ENCODE data around the gene TATDN3. TPM values are rescaled to one million over a fixed set of nuclear protein-coding genes. Genes with fewer than 3 reads are reported as not detected.
A peak's percentile ranks its signal among the peaks of the same experiment; 100 is the strongest.

TATDN3 gene
- total and polyA plus RNA-seq, 2 of the 8 experiments (the other 6 are each of a cell fraction or from before 2014, with no cell fraction given) = 6.9 to 19.4 TPM

- peaks cover 0 to 5% of the 10 kb centered on the region in 2 experiments for H4K20me1 ChIP-seq (replicated peaks in 1 of 2; ENCODE audit: control insufficient read depth in 1 of 2, insufficient read depth in 2 of 2, low read length in 2 of 2)
- POLR2A ChIA-PET (ENCODE audit: partially characterized antibody) = interaction anchor here (0.6 to 1.5 kb wide), 5 partner anchors 15 to 145 kb away, joined by 3 to 5 read pairs (median 3); partner anchors contain the start of gene ATF3
- H3K27ac ChIP-seq (ENCODE audit: low read depth, low read length) = no peak overlapping the region
- CTCF ChIA-PET (ENCODE audit: partially characterized antibody) = interaction anchor here (0.6 to 4.8 kb wide), 5 partner anchors 8 to 1453 kb away, joined by 3 to 36 read pairs (median 3); no protein-coding TSS in a partner anchor
- H2BK20ac ChIP-seq (ENCODE audit: low read length) = no peak overlapping the region
- WGBS, 2 experiments (ENCODE audit: extremely low coverage in 1 of 2, insufficient coverage in 1 of 2, insufficient read length in 1 of 2, insufficient replicate concordance in 2 of 2, low coverage in 1 of 2, low lambda C conversion rate in 2 of 2, missing lambda C conversion rate in 1 of 2) = 92% methylated on average over 3 of the region's 3 CpGs; no CpG with 5 or more reads in 1 of the 2 experiments
- H4K91ac ChIP-seq (replicated peaks; ENCODE audit: insufficient read length, low read length) = no peak overlapping the region
- no peak overlapping the region for H4K5ac ChIP-seq (ENCODE audit: insufficient read length, low read depth, low read length)
- no peaks in the 10 kb centered on the region for H3K9me3 ChIP-seq (ENCODE audit: insufficient read depth in 2 of 2, low read depth in 1 of 2, low read length in 1 of 2)
- H3K4ac ChIP-seq (replicated peaks; ENCODE audit: insufficient read length, low read depth, low read length) = no peak overlapping the region
- no peak overlapping the region for H2BK12ac ChIP-seq (ENCODE audit: low read depth, low read length)
- H4K8ac ChIP-seq (ENCODE audit: extremely low read depth, insufficient read depth, low read length) = no peak overlapping the region
- DNase-seq (ENCODE audit: low read depth in 1 of 2, low spot score in 2 of 2) (no peak), FAIRE-seq (no peak)
- no peak overlapping the region for H2BK15ac ChIP-seq (ENCODE audit: low read length)
- no peak overlapping the region for H3K4me2 ChIP-seq (ENCODE audit: insufficient read depth in 1 of 2, low read depth in 2 of 2, low read length in 2 of 2)
- peaks cover 6% of the 10 kb centered on the region for H3K79me1 ChIP-seq (ENCODE audit: low read depth, low read length)
- no peak overlapping the region for H3K18ac ChIP-seq (ENCODE audit: extremely low read depth, low read length)
- no peak overlapping the region for H2AFZ ChIP-seq (ENCODE audit: low read length)
- no peak overlapping the region for H3K14ac ChIP-seq (ENCODE audit: insufficient read length)
- no peak overlapping the region for H2AK5ac ChIP-seq (ENCODE audit: low read depth, low read length)
- peaks cover 0 to 10% (median 8%) of the 10 kb centered on the region in 4 experiments; a peak in 5 of 7 replicates for H3K4me1 ChIP-seq (replicated peaks in 1 of 4; ENCODE audit: control insufficient read depth in 3 of 4, insufficient read depth in 4 of 4, low read length in 3 of 4)
- 0 out of 2 replicates have a peak, but pooled peaks cover 3% of the 10 kb centered on the region for H3K23me2 ChIP-seq (ENCODE audit: low read depth, low read length)
- H3K27me3 ChIP-seq (replicated peaks in 1 of 4; ENCODE audit: control insufficient read depth in 3 of 4, extremely low read depth in 1 of 4, insufficient read depth in 3 of 4, low read length in 3 of 4) = no peaks in the 10 kb centered on the region
- peaks cover 0 to 3% (median 0%) of the 10 kb centered on the region in 4 experiments; a peak in 2 of 8 replicates for H3K36me3 ChIP-seq (ENCODE audit: control insufficient read depth in 2 of 4, insufficient read depth in 4 of 4, low read length in 3 of 4)
- no peak overlapping the region for H2BK120ac ChIP-seq (replicated peaks; ENCODE audit: low read depth, low read length)
- H3K23ac ChIP-seq (ENCODE audit: insufficient read length) = no peak overlapping the region
- peaks cover 0 to 15% of the 10 kb centered on the region in 2 experiments; a peak in 2 of 4 replicates for H3K79me2 ChIP-seq (ENCODE audit: control insufficient read depth in 1 of 2, insufficient read depth in 2 of 2, low read length in 2 of 2)
- H3K56ac ChIP-seq (replicated peaks; ENCODE audit: insufficient read length, low read depth, low read length) = no peak overlapping the region
- H2BK5ac ChIP-seq (ENCODE audit: low read depth, low read length) = no peak overlapping the region
- no peak overlapping the region for H3K4me3 ChIP-seq (ENCODE audit: extremely low read depth in 1 of 4, insufficient read depth in 2 of 4, low read depth in 3 of 4, low read length in 4 of 4)
- H3K9ac ChIP-seq (replicated peaks in 1 of 4; ENCODE audit: extremely low read depth in 1 of 4, low read depth in 3 of 4, low read length in 3 of 4) = 0 out of 7 replicates have a peak overlapping the region, but pooled peaks of 1 of the 4 experiments have one; percentile 27
These were observed 38.7 kb upstream of the TATDN3 start for GRCh38 chr1:212752934-212753497.
